HEK293T (cell line): ENCODE results near the gene RPP14.
"Not testable (repeated sequence)": the region's sequence is repeated elsewhere in the genome, so short reads cannot be mapped to it uniquely, and the experiment has no call there.

Experiments
- FOXK2 ChIP-seq: fragments of 450-650 bp; IDR thresholded peaks from 2 replicates; pipeline ENCODE4 v1.6.1; 2016; ENCODE audit warnings: mild to moderate bottlenecking
- TF ChIP-seq, protein P1 (sequence below): fragments of 450-650 bp; IDR thresholded peaks from 2 replicates; pipeline ENCODE4 v1.6.1; 2016

DNA sequence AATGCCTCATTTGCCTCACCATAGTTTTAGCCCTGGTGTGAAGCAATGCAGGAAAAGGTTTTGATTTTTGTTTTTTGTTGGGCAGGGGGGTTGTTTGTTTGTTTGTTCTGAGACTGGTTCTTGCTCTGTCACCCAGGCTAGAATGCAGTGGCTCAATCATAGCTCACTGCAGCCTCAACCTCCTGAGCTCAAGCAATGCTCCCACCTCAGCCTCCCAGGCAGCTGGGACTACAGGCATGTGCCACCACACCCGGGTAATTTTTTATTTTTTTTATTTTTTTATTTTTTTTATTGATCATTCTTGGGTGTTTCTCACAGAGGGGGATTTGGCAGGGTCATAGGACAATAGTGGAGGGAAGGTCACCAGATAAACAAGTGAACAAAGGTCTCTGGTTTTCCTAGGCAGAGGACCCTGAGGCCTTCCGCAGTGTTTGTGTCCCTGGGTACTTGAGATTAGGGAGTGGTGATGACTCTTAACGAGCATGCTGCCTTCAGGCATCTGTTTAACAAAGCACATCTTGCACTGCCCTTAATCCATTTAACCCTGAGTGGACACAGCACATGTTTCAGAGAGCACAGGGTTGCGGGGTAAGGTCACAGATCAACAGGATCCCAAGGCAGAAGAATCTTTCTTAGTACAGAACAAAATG, 17.0 kb upstream of the RPP14 start:
- TF ChIP-seq FOXK2 = not testable (repeated sequence)
- TF ChIP-seq, protein P1, sequence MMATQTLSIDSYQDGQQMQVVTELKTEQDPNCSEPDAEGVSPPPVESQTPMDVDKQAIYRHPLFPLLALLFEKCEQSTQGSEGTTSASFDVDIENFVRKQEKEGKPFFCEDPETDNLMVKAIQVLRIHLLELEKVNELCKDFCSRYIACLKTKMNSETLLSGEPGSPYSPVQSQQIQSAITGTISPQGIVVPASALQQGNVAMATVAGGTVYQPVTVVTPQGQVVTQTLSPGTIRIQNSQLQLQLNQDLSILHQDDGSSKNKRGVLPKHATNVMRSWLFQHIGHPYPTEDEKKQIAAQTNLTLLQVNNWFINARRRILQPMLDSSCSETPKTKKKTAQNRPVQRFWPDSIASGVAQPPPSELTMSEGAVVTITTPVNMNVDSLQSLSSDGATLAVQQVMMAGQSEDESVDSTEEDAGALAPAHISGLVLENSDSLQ = not testable (repeated sequence)
